PC-3 (cell line): ENCODE data around the gene PTPN1. TPM values are rescaled to one million over a fixed set of nuclear protein-coding genes. Genes with fewer than 3 reads are reported as not detected.

ENCODE experiments used
- ATAC-seq: fragments of 200-7000 bp; cut with Tn5 transposase; 2 replicates; pipeline ENCODE4 v1.9.1; 2020; ENCODE audit warnings: mild to moderate bottlenecking, moderate library complexity
- BruUV-seq: library from RNA; stranded (reverse); fragments of 400-500 nt; replicated peaks from 2 replicates; lab custom pipeline; 2021; lab: Mats Ljungman, UMichigan
- CTCF ChIA-PET: fragments of 300-600 bp; sonication (Branson Sonifier 250); formaldehyde crosslinking; loops from one replicate; lab custom pipeline; 2022; ENCODE audit warnings: antibody characterized with exemption; lab: Charles Lee
- POLR2A ChIA-PET: fragments of 300-600 bp; sonication (Branson Sonifier 250); formaldehyde crosslinking; loops from one replicate; lab custom pipeline; 2022; ENCODE audit warnings: antibody characterized with exemption; ENCODE audit not compliant: unreplicated experiment; lab: Charles Lee
- DNase-seq: peaks from one replicate; pipeline ENCODE4 v3.0.0-alpha.2; 2015
- H2AFZ ChIP-seq: fragments of 300-600 bp; sonication (generic); 2 replicates; pipeline ENCODE4 v1.6.0; 2016; ENCODE audit warnings: antibody characterized with exemption, low read length
- H3F3A ChIP-seq: fragments of 300-600 bp; sonication (generic); one replicate; pipeline ENCODE4 v1.6.0; 2017; ENCODE audit warnings: antibody characterized with exemption, low read length, control low read depth, mild to moderate bottlenecking; ENCODE audit not compliant: unreplicated experiment
- H3K27ac ChIP-seq: fragments of 300-600 bp; sonication (generic); 2 replicates; pipeline ENCODE4 v1.5.1; 2016; ENCODE audit warnings: mild to moderate bottlenecking, low read length
- H3K27me3 ChIP-seq: fragments of 300-600 bp; sonication (generic); 2 replicates; pipeline ENCODE4 v1.6.1; 2016; ENCODE audit warnings: low read length, mixed read lengths
- H3K36me3 ChIP-seq: fragments of 300-600 bp; sonication (generic); 2 replicates; pipeline ENCODE4 v1.6.1; 2016; ENCODE audit warnings: low read depth, mixed run types, low read length, mixed read lengths
- H3K4me1 ChIP-seq: fragments of 300-600 bp; sonication (generic); 2 replicates; pipeline ENCODE4 v1.5.1; 2016; ENCODE audit warnings: low read length; ENCODE audit not compliant: insufficient read depth
- H3K4me2 ChIP-seq: fragments of 300-600 bp; sonication (generic); 2 replicates; pipeline ENCODE4 v1.6.0; 2016; ENCODE audit warnings: low read length
- H3K4me3 ChIP-seq: fragments of 300-600 bp; sonication (generic); 2 replicates; pipeline ENCODE4 v1.5.1; 2016; ENCODE audit warnings: mild to moderate bottlenecking, low read length, mixed read lengths
- H3K79me2 ChIP-seq: fragments of 300-600 bp; sonication (generic); 2 replicates; pipeline ENCODE4 v1.6.1; 2017; ENCODE audit warnings: low read length, mixed read lengths
- H3K9ac ChIP-seq: fragments of 300-600 bp; sonication (generic); 2 replicates; pipeline ENCODE4 v1.6.0; 2016; ENCODE audit warnings: mild to moderate bottlenecking, low read length
- H3K9me2 ChIP-seq: fragments of 300-600 bp; sonication (generic); replicated peaks from 2 replicates; pipeline ENCODE4 v1.6.1; 2016; ENCODE audit warnings: mixed run types, low read length, mixed read lengths
- H3K9me3 ChIP-seq: fragments of 300-600 bp; sonication (generic); 2 replicates; pipeline ENCODE4 v1.6.1; 2016; ENCODE audit warnings: low read length, mixed read lengths
- H4K20me1 ChIP-seq: fragments of 300-600 bp; sonication (generic); 2 replicates; pipeline ENCODE4 v1.6.1; 2016; ENCODE audit warnings: low read length, mixed read lengths
- CTCF ChIP-seq: fragments of 300-600 bp; sonication (generic); conservative IDR thresholded peaks from 2 replicates; pipeline ENCODE4 v1.5.1; 2017; ENCODE audit warnings: antibody characterized with exemption, low read depth, mild to moderate bottlenecking, low read length
- EZH2 ChIP-seq: fragments of 300-600 bp; sonication (generic); IDR thresholded peaks from one replicate; pipeline ENCODE4 v1.6.1; 2017; ENCODE audit warnings: antibody characterized with exemption, mild to moderate bottlenecking, low read length; ENCODE audit not compliant: unreplicated experiment
- EZH2phosphoT487 ChIP-seq: fragments of 300-600 bp; sonication (generic); IDR thresholded peaks from 2 replicates; pipeline ENCODE4 v1.6.1; 2018; ENCODE audit warnings: mild to moderate bottlenecking, antibody characterized with exemption, low read length, borderline replicate concordance
- intact Hi-C: fragments of 100-400 bp; cut with micrococcal nuclease; formaldehyde crosslinking; loops from 2 replicates; pipeline ENCODE4 v1.9.0; 2023
- total RNA-seq: library from RNA; depleted of rRNA; stranded (reverse); fragments of >200 nt; gene quantifications from 2 replicates; pipeline ENCODE4 v1.2.3, GENCODE V29; 2014

The PTPN1 gene
- total RNA-seq, 1 experiment from 2014 or later: 47.7 TPM

DNA sequence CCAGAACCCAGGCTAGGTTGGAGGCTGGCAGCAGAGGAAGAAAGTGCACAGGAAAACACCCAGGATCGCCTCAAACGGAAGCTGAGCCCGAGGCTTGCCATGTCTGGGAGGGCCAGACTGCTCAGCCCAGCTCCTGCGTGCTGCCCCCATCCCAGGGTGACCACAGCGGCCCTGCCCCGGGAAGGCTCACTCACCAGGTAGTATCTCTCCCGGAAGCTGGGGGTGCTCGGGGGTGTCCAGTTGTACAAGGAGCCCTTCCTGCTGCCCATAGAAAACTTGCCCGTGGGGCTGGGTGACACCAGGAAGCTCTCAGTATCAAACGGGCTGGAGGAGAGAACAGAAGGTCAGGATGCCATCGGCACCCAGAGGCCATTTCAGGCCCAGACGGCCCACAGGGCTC, 94.3 kb downstream of the PTPN1 start:
- H3K9me2 ChIP-seq: no peaks in the 10 kb centered on the region
- no peak for ATAC-seq
- no peak overlapping the region for H3K4me3 ChIP-seq
- no TSS peak for BruUV-seq
- no peaks in the 10 kb centered on the region for H3K9me3 ChIP-seq
- H3K4me2 ChIP-seq: no peak overlapping the region
- H3K27me3 ChIP-seq: no peaks in the 10 kb centered on the region
- H3F3A ChIP-seq: no peaks in the 10 kb centered on the region
- ChIA-PET CTCF (no interaction called here), POLR2A (no interaction called here)
- H2AFZ ChIP-seq: no peak overlapping the region
- no peaks in the 10 kb centered on the region for H3K79me2 ChIP-seq
- intact Hi-C loops: no loop called here
- TF ChIP-seq EZH2phosphoT487 (no peak), EZH2 (no peak), CTCF (no peak)
- no peak overlapping the region for H3K9ac ChIP-seq
- H3K27ac ChIP-seq: no peak overlapping the region
- H4K20me1 ChIP-seq: no peaks in the 10 kb centered on the region
- H3K4me1 ChIP-seq: no peaks in the 10 kb centered on the region
- H3K36me3 ChIP-seq: no peaks in the 10 kb centered on the region
- no peak for DNase-seq

DNA sequence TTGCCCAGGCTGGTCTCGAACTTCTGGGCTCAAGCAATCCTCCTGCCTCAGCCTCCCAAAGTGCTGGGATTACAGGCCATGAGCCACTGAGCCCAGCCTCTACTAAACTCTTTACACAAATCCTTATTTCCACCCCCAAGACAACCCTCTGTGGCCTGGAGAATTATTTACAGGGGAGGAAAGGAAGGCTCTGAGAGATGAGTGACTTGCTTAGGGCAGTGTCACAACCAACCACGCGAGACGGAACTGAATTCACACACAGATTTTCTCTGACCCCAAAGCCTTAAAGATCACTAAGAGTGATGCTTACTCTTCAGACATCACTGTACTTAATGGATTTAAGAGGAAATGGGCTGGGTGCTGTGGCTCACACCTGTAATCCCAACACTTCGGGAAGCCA, 95.0 kb downstream of the PTPN1 start:
- CTCF ChIA-PET: interaction anchor here (0.6 kb wide), 1 partner anchor 488 kb away, joined by 3 read pairs; no protein-coding TSS in a partner anchor
- POLR2A ChIA-PET: no interaction called here
- H3K9me2 ChIP-seq: no peaks in the 10 kb centered on the region
- no peak overlapping the region for H3K27ac ChIP-seq
- DNase-seq: no peak
- no peak overlapping the region for H2AFZ ChIP-seq
- no peaks in the 10 kb centered on the region for H3K4me1 ChIP-seq
- intact Hi-C loops: no loop called here
- no peak overlapping the region for H3K9ac ChIP-seq
- no TSS peak for BruUV-seq
- H3K36me3 ChIP-seq: no peaks in the 10 kb centered on the region
- no peaks in the 10 kb centered on the region for H4K20me1 ChIP-seq
- H3K9me3 ChIP-seq: no peaks in the 10 kb centered on the region
- no peaks in the 10 kb centered on the region for H3K27me3 ChIP-seq
- no peak overlapping the region for H3K4me2 ChIP-seq
- no peak for TF ChIP-seq CTCF
- TF ChIP-seq EZH2phosphoT487: no peak
- no peak for TF ChIP-seq EZH2
- H3F3A ChIP-seq: no peaks in the 10 kb centered on the region
- ATAC-seq: no peak
- no peak overlapping the region for H3K4me3 ChIP-seq
- no peaks in the 10 kb centered on the region for H3K79me2 ChIP-seq

DNA sequence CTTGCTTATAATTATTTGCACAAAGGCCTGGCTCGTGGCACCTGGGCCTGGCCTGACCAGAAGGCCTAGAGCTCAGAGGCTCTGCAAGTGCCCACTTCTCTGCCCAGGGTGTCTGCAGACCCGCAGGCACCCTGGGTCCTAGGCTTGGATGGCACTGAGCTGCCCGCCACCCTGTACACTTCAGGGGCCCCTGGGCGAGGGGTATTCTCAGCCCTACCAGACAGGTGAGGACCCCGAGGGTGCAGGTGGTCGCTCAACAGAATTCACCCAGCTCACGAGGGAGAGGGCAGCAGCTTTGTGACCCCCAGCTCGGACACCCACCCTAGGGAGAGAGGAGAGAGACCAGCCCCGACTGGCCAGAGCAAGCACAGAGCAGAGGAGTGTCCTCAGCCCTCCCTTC, 97.3 kb downstream of the PTPN1 start:
- Histone ChIP-seq H2AFZ (no peak overlapping the region), H3K9me3 (no peaks in the 10 kb centered on the region), H3K9me2 (no peaks in the 10 kb centered on the region), H3K79me2 (no peaks in the 10 kb centered on the region), H3K4me1 (no peaks in the 10 kb centered on the region), H3K9ac (no peak overlapping the region), H4K20me1 (no peaks in the 10 kb centered on the region), H3F3A (no peaks in the 10 kb centered on the region), H3K27ac (no peak overlapping the region), H3K27me3 (no peaks in the 10 kb centered on the region), H3K4me2 (no peak overlapping the region), H3K36me3 (no peaks in the 10 kb centered on the region), H3K4me3 (no peak overlapping the region)
- ATAC-seq: no peak
- intact Hi-C loops: no loop called here
- DNase-seq: no peak
- ChIA-PET POLR2A (no interaction called here), CTCF (no interaction called here)
- TF ChIP-seq EZH2phosphoT487 (no peak), EZH2 (no peak), CTCF (no peak)
- BruUV-seq: no TSS peak
